ENCODE data around the gene TBATA.

TBATA gene

GRCh38 chr10:70761727-70762350, 23.3 kb downstream of the TBATA start:
- DNase-seq (ENCODE audit: low spot score): no peak

GRCh38 chr10:70761031-70761601, 24.1 kb downstream of the TBATA start:
- no peak for DNase-seq (ENCODE audit: low spot score)

GRCh38 chr10:70760271-70760787, 24.8 kb downstream of the TBATA start:
- no peak for DNase-seq (ENCODE audit: low spot score)

GRCh38 chr10:70759781-70760180, 25.4 kb downstream of the TBATA start:
- no peak for DNase-seq (ENCODE audit: low spot score)

- peak; percentile 78 for DNase-seq (ENCODE audit: low spot score)
Measured at GRCh38 chr10:70758757-70759514, 26.2 kb downstream of the TBATA start.

GRCh38 chr10:70757856-70758255, 27.3 kb downstream of the TBATA start:
- no peak for DNase-seq (ENCODE audit: low spot score)

- no peak for DNase-seq (ENCODE audit: low spot score)
Measured at GRCh38 chr10:70756700-70757360, 28.3 kb downstream of the TBATA start.

- DNase-seq (ENCODE audit: low spot score): peak; percentile 62
Measured at GRCh38 chr10:70753841-70754621, 31.1 kb downstream of the TBATA start.

GRCh38 chr10:70753026-70753663, 32.0 kb downstream of the TBATA start:
- DNase-seq (ENCODE audit: low spot score): no peak

GRCh38 chr10:70752571-70752970, 32.6 kb downstream of the TBATA start:
- no peak for DNase-seq (ENCODE audit: low spot score)

- DNase-seq (ENCODE audit: low spot score): no peak
Measured at GRCh38 chr10:70751991-70752390, 33.2 kb downstream of the TBATA start.

- DNase-seq (ENCODE audit: low spot score): no peak
Measured at GRCh38 chr10:70751356-70751755, 33.8 kb downstream of the TBATA start.

GRCh38 chr10:70750156-70750703, 34.9 kb downstream of the TBATA start:
- DNase-seq (ENCODE audit: low spot score): no peak

GRCh38 chr10:70749756-70750155, 35.4 kb downstream of the TBATA start:
- DNase-seq (ENCODE audit: low spot score): no peak

GRCh38 chr10:70748801-70749573, 36.2 kb downstream of the TBATA start:
- no peak for DNase-seq (ENCODE audit: low spot score)

GRCh38 chr10:70748305-70748704, 36.9 kb downstream of the TBATA start:
- no peak for DNase-seq (ENCODE audit: low spot score)

GRCh38 chr10:70747192-70747965, 37.8 kb downstream of the TBATA start:
- no peak for DNase-seq (ENCODE audit: low spot score)

GRCh38 chr10:70745555-70745954, 39.6 kb downstream of the TBATA start:
- DNase-seq (ENCODE audit: low spot score): no peak

- DNase-seq (ENCODE audit: low spot score): no peak
Measured at GRCh38 chr10:70744617-70745143, 40.5 kb downstream of the TBATA start.

Data from AG08396 (cell line).